Cardiac muscle cell (in vitro differentiated cells and primary cell): ENCODE results near the gene ALS2CL. TPM values are rescaled to one million over a fixed set of nuclear protein-coding genes. Genes with fewer than 3 reads are reported as not detected.

Experiments
- DNase-seq, 2 donors: peaks; one replicate each; pipeline versions ENCODE4 v3.0.0 to v3.0.0-alpha.2; 2010 to 2017; ENCODE audit warnings: low read depth in 1 of 2, low spot score in 1 of 2
- H3K27ac ChIP-seq: fragments of 200-600 bp; sonication (generic); 2 replicates; pipeline ENCODE4 v1.5.1; 2016
- H3K27me3 ChIP-seq: fragments of 200-600 bp; sonication (generic); 2 replicates; pipeline ENCODE4 v1.6.0; 2016; ENCODE audit warnings: control low read depth
- H3K36me3 ChIP-seq: fragments of 200-600 bp; sonication (generic); 2 replicates; pipeline ENCODE4 v1.5.1; 2016; ENCODE audit warnings: control low read depth
- H3K4me1 ChIP-seq: fragments of 200-600 bp; sonication (generic); 2 replicates; pipeline ENCODE4 v1.8.1; 2017; ENCODE audit warnings: low read depth, mild to moderate bottlenecking, mixed run types
- H3K4me3 ChIP-seq: fragments of 200-600 bp; sonication (generic); 2 replicates; pipeline ENCODE4 v1.5.1; 2016; ENCODE audit warnings: mild to moderate bottlenecking
- H3K9me3 ChIP-seq: fragments of 200-600 bp; sonication (generic); 2 replicates; pipeline ENCODE4 v1.5.1; 2017; ENCODE audit warnings: low read depth, mild to moderate bottlenecking, control low read depth
- polyA plus RNA-seq: library from polyadenylated mRNA; unstranded; fragments of >200 nt; fragmentation: Nextera tagmentation; extraction: Ambion mirVana; gene quantifications from 2 replicates; pipeline ENCODE4 v1.2.1, GENCODE V29; 2016
- total RNA-seq: library from RNA; depleted of rRNA; stranded (reverse); fragments of >200 nt; gene quantifications from 2 replicates; pipeline ENCODE4 v1.2.3, GENCODE V29; 2016
- TF ChIP-seq, protein P1 (sequence below): IDR thresholded peaks from 2 replicates; pipeline ENCODE4 v1.5.1; 2012; ENCODE audit warnings: low read depth, mild to moderate bottlenecking, low read length

Gene ALS2CL
- total and polyA plus RNA-seq, 2 experiments from 2014 or later, result 2.2 to 11.4 TPM

DNA sequence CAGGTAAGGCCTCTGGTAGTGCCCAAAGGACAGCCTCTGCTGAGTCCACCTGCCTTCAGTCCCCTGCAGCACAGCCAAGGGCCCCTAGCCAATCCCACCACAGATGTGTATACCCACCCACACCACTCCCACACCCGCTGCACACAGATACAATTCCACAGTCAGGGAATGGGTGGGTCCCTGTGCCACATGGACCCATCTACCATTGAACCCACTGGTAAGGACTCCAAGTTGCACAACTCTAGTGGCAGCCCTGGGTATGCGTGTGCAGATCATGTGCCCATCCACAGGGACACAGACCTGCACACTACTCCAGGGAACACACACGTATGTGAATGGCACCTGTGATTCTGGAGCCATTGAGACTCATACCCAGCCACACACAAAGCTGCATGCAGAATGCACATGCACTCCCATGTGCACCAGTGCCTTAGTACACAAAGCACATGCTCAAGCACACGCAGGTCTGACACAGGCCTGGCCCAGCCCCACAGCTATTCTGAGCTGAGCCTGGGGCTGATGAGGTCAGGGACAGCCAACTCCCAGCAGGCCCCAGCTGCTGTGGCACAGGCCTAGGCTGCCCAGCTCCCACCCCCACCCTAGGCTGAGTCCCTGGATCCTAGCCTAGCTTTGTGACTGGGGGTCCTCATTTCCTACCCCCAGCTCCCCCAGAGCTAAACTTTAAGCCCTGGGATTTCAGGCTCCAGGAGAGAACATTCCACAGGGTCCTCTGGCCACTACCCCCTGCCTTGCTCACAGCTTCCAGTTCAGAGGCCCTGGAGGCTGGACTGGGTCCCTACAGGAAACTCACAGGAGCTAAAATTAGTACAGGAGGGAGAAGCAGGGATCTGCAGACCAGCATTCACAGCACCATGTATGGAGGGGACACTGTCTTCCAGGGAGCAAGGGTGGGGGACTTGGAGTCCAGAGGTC, 2.7 kb upstream of the ALS2CL start:
- TF ChIP-seq, protein P1, sequence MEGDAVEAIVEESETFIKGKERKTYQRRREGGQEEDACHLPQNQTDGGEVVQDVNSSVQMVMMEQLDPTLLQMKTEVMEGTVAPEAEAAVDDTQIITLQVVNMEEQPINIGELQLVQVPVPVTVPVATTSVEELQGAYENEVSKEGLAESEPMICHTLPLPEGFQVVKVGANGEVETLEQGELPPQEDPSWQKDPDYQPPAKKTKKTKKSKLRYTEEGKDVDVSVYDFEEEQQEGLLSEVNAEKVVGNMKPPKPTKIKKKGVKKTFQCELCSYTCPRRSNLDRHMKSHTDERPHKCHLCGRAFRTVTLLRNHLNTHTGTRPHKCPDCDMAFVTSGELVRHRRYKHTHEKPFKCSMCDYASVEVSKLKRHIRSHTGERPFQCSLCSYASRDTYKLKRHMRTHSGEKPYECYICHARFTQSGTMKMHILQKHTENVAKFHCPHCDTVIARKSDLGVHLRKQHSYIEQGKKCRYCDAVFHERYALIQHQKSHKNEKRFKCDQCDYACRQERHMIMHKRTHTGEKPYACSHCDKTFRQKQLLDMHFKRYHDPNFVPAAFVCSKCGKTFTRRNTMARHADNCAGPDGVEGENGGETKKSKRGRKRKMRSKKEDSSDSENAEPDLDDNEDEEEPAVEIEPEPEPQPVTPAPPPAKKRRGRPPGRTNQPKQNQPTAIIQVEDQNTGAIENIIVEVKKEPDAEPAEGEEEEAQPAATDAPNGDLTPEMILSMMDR, result no peak
- H3K4me3 ChIP-seq, result no peak overlapping the region
- peak overlapping the region; percentile 90 for H3K27ac ChIP-seq
- no peaks in the 10 kb centered on the region for H3K9me3 ChIP-seq
- peaks cover 33% of the 10 kb centered on the region for H3K4me1 ChIP-seq
- peak; percentile 31 to 67 for DNase-seq
- H3K27me3 ChIP-seq, result peaks cover 6% of the 10 kb centered on the region
- no peaks in the 10 kb centered on the region for H3K36me3 ChIP-seq

DNA sequence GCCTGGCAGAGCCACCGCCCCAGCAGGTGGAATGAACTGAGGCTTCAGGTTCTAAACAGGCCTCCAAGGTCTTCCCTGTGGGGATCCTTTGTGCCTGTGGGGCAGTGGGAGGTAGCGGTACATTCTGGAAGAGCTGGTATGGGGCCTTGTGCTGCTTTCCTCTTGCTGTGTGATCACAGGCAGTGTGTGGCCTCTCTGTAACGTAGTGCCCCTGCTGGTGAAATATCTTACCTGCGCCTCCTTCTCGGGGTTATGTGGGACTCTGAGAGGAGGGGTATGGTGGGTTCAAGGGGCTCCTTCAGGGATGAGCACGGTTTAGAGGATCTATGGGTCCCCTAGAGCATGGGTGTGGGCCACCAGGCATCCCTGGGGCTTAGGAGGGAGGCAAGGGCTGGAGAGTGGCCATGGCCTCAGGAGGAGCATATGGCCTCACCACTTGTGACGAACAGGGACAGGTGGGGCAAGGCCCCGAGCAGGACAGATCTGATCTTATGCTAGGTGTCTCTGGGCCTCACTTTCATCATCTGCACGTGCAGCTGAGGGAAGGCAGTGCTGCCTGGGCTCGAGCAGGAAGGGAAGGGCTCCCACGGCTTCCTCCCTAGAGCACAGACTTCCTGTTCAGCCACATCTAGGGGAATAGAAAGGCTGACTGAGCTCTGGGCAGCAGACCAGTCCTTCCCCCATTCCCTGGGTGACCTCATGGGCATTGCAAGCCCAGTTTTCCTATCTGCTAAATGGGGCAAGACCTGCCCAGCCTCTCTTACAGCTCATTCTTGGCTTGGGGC, 1.9 kb upstream of the ALS2CL start:
- H3K27ac ChIP-seq, result peak overlapping the region; percentile 90
- H3K4me3 ChIP-seq, result no peak overlapping the region
- H3K4me1 ChIP-seq, result peaks cover 31% of the 10 kb centered on the region
- H3K27me3 ChIP-seq, result peaks cover 3% of the 10 kb centered on the region
- DNase-seq, result peak in 1 of 2 donors; percentile 65
- H3K36me3 ChIP-seq, result no peaks in the 10 kb centered on the region
- TF ChIP-seq, protein P1, result peak; percentile 28
- H3K9me3 ChIP-seq, result no peaks in the 10 kb centered on the region

DNA sequence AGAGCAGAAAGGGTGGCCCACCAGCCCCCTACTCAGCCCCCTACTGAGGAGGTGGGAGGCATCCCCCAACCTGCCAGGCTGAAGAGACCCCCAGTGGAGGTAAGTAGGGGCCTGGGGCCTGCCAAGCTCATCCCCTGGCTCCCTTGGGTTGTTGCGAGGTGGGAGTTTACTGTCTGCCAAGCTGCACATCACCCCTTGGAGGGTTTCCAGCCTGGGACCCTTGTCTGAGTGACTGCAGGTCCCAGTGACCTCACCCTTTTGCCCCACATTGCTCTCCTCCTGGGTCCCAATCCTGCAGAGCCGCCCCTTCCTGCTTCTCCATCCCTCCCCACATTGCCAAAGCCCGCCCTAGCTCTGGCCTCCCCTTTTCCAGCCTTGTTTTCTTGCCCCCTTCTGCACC, 1.0 kb upstream of the ALS2CL start:
- H3K36me3 ChIP-seq, result no peaks in the 10 kb centered on the region
- peaks cover 3% of the 10 kb centered on the region for H3K27me3 ChIP-seq
- peaks cover 23% of the 10 kb centered on the region for H3K4me1 ChIP-seq
- no peak overlapping the region for H3K4me3 ChIP-seq
- no peaks in the 10 kb centered on the region for H3K9me3 ChIP-seq
- no peak overlapping the region for H3K27ac ChIP-seq
- TF ChIP-seq, protein P1, result no peak
- no peak for DNase-seq

DNA sequence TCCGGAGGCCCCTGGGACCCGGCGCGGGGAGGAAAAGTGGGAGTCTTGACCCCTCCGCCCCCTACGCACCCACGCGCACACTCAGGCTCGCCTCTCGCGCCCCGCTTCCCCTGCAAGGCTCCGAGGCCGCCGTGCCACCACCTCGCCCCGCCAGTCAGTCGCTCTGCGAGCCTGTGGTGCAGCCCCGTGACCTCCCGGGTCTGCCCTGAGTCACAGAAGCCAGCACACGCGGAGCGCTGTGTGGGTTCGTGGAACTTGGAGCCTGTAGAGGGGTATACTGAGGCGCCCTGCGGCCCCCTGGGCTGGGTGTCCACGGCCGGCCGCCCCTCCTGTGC, 380 bp upstream of the ALS2CL start:
- DNase-seq, result no peak
- Histone ChIP-seq H3K9me3 (no peaks in the 10 kb centered on the region), H3K4me1 (peaks cover 18% of the 10 kb centered on the region), H3K27me3 (peaks cover 3% of the 10 kb centered on the region), H3K4me3 (no peak overlapping the region), H3K36me3 (no peaks in the 10 kb centered on the region), H3K27ac (no peak overlapping the region)
- TF ChIP-seq, protein P1, result no peak

DNA sequence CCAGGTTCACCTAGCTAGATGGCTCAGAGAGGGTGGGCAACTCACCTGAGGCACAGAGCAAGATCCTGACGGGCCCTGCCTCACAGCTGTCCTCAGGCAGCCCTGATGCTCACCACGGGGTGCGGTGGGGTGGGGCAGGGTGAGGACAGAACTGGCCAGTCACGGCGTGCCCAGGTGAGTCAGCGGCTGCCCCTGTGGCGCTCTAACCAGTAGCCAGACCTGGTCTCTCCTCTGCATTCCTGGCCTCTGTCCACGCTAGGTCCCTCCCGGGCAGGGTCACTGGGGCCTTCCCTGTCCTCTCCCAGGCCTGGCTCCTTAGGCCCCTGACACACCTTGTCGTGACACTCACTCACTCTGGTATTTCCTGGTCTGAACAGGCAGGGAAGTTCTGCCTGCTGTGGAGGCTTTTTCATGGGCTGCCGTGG, 901 bp downstream of the ALS2CL start:
- Histone ChIP-seq H3K9me3 (no peaks in the 10 kb centered on the region), H3K4me3 (peak overlapping the region; percentile 36), H3K4me1 (peaks cover 18% of the 10 kb centered on the region), H3K36me3 (no peaks in the 10 kb centered on the region), H3K27me3 (peaks cover 3% of the 10 kb centered on the region), H3K27ac (no peak overlapping the region)
- no peak for DNase-seq
- TF ChIP-seq, protein P1, result no peak
